Lower lobe of right lung (tissue), 2 donors: Measurements from ENCODE around the gene OXT. TPM values are rescaled to one million over a fixed set of nuclear protein-coding genes. Genes with fewer than 3 reads are reported as not detected.

Source experiments
- ATAC-seq, 2 donors: fragments of 200-7000 bp; cut with Tn5 transposase; one replicate each; pipeline ENCODE4 v1.9.1; 2020 to 2022; ENCODE audit warnings: mild to moderate bottlenecking in 2 of 2, moderate library complexity in 2 of 2
- DNase-seq: peaks from one replicate; pipeline ENCODE4 v3.0.0-alpha.2; 2020
- H3K27ac ChIP-seq: fragments of 200-600 bp; one replicate; pipeline ENCODE4 v1.8.0; 2022
- H3K27me3 ChIP-seq: fragments of 200-600 bp; one replicate; pipeline ENCODE4 v1.8.0; 2022; ENCODE audit warnings: low read depth
- H3K36me3 ChIP-seq: fragments of 200-600 bp; one replicate; pipeline ENCODE4 v1.8.0; 2022; ENCODE audit warnings: mild to moderate bottlenecking
- H3K4me1 ChIP-seq: fragments of 200-600 bp; one replicate; pipeline ENCODE4 v1.8.0; 2022
- H3K4me3 ChIP-seq: fragments of 200-600 bp; one replicate; pipeline ENCODE4 v1.8.0; 2022; ENCODE audit warnings: mild to moderate bottlenecking
- H3K9me3 ChIP-seq: fragments of 200-600 bp; one replicate; pipeline ENCODE4 v1.8.0; 2022
- intact Hi-C: fragments of 100-400 bp; cut with DNase I; formaldehyde crosslinking; loops from one replicate; pipeline ENCODE4 v1.11.0; 2022
- total RNA-seq: library from RNA; stranded (reverse); fragmentation: NEBNext Ultra II Directional; extraction: Animal tissue kit (Norgen Biotek cat#: 25700); gene quantifications from one replicate; pipeline ENCODE4 v1.2.1, GENCODE V29; 2021
- TF ChIP-seq, protein P1 (sequence below): fragments of 200-600 bp; IDR thresholded peaks from one replicate; pipeline ENCODE4 v1.8.0; 2022; ENCODE audit warnings: antibody characterized with exemption, mild to moderate bottlenecking
- donor health status: DM: no; HTN: yes; CAD: no; lungs with severe emphysema.

The OXT gene
- total RNA-seq, 1 donor from 2014 or later: not detected

DNA sequence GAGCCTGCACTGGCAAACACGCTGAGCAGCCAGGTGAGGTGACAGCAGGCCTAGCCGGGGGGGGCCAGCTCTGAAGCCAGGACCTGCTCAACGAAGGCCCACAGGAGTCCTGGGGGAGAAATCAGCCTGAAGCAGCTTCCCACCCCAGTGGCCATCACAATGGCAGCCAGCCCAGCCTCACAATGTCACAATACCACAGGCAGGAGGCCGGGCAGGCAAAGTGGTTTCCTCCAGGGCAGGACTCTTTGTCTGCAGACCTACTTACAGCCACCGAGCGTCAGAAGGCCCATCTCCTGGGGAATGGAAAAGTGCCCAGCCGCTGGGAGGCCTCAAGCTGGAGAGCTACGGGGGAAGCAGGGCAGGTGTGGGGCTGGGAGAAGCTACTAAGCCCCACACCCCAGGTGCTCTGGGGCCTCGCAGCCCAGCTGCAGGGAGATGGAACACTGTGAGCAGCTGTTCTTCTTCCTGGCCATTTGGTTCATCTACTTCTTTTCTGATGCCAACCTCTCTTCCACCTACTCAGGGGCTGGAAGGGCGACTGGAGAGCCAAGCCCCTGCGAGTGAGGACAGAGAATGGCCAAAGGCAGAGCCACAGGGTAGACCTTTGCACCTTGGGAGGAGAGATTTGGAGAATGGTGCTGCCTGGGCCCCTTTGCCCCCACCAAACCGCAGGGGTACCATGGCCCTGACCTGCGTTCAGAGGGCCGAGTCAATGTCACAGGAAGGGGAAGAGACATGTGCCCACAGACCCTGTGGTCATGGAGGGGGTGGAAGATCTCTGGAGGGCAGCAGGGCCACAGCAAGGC, 35.4 kb downstream of the OXT start:
- H3K4me1 ChIP-seq: no peaks in the 10 kb centered on the region
- DNase-seq (no peak), ATAC-seq (no peak)
- no peak overlapping the region for H3K27ac ChIP-seq
- intact Hi-C loops: no loop called here
- H3K9me3 ChIP-seq: no peaks in the 10 kb centered on the region
- peaks cover 30% of the 10 kb centered on the region for H3K36me3 ChIP-seq
- TF ChIP-seq, protein P1, sequence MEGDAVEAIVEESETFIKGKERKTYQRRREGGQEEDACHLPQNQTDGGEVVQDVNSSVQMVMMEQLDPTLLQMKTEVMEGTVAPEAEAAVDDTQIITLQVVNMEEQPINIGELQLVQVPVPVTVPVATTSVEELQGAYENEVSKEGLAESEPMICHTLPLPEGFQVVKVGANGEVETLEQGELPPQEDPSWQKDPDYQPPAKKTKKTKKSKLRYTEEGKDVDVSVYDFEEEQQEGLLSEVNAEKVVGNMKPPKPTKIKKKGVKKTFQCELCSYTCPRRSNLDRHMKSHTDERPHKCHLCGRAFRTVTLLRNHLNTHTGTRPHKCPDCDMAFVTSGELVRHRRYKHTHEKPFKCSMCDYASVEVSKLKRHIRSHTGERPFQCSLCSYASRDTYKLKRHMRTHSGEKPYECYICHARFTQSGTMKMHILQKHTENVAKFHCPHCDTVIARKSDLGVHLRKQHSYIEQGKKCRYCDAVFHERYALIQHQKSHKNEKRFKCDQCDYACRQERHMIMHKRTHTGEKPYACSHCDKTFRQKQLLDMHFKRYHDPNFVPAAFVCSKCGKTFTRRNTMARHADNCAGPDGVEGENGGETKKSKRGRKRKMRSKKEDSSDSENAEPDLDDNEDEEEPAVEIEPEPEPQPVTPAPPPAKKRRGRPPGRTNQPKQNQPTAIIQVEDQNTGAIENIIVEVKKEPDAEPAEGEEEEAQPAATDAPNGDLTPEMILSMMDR: no peak
- no peaks in the 10 kb centered on the region for H3K27me3 ChIP-seq
- no peak overlapping the region for H3K4me3 ChIP-seq

DNA sequence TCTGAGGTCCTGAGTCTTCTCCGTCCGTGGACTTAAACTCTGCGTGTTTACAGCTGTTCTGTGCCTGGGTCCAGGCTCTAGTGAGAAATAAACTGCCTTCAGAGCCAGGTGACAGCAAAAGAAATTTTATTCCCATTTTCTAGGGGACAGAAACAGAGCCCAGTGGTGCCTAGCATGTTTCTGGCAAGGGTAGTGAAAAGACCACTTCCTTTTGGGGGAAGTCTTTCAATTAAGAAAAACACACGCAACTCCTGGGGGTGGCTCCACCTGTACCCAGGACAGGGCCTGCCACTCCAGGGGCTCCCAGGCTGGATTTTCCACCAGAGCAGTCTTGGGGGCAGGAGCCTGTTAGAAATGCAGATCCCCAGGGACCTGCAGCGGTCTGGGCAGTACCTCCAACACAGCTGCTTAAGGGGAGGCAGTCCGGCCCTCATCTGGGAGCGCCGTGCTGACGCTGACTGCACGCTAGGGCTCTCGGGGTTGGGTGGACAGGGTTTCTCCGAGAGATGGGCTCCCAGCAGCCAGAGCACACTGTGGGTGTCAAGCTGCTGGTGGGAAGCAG, 36.1 kb downstream of the OXT start:
- no peaks in the 10 kb centered on the region for H3K9me3 ChIP-seq
- H3K4me3 ChIP-seq: no peak overlapping the region
- intact Hi-C loops: no loop called here
- ATAC-seq (no peak), DNase-seq (no peak)
- no peak overlapping the region for H3K27ac ChIP-seq
- no peaks in the 10 kb centered on the region for H3K27me3 ChIP-seq
- H3K36me3 ChIP-seq: peaks cover 30% of the 10 kb centered on the region
- TF ChIP-seq, protein P1: no peak
- no peaks in the 10 kb centered on the region for H3K4me1 ChIP-seq

DNA sequence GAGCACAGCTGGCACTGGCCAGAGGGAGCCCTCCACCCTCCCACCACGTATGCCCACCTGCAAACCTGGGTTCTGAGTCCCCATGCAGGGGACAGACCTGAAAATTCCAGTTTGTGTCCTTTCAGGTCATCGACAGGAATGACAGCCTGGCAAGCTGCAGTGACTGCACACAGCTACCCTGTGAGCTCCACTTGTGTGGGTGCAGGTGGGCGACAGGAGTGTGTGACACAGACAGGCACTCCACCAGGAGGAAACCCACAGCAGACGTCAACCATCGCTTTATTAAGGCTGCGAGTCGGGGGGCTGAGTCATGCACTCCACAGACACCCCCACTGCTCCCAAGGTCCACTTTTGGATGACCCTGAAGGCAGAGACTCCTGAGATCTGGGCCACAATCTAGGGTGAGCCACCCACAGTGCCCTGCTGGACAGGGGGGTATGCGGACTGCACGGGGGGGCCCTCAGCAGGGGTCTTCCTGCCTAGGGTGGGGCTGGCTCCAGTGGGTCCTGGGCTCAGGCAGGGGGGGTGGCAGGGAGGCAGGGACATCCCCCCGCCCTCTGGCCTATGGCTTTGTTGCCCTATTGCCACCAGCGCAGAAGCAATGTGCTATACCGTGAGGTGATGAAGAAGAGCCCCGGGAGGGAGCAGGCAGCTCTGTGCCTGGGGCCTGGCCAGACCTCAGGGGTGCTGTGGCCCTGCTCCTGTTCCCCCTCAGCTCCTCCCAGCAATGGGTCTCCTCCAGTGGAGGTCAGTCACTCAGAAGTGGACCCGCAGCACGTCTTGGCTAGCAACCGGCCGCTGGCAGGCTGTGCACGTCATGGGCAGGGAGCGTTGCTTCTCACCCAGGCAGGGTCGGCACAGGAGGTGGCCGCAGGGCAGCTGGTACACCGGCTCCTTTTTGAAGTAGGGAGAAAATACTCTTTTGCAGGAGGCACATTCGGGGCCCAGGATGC, 38.2 kb downstream of the OXT start:
- TF ChIP-seq, protein P1: no peak
- Histone ChIP-seq H3K4me1 (no peaks in the 10 kb centered on the region), H3K27me3 (no peaks in the 10 kb centered on the region), H3K36me3 (peaks cover 42% of the 10 kb centered on the region), H3K4me3 (no peak overlapping the region), H3K27ac (no peak overlapping the region), H3K9me3 (no peaks in the 10 kb centered on the region)
- ATAC-seq (no peak), DNase-seq (no peak)
- intact Hi-C loops: no loop called here

DNA sequence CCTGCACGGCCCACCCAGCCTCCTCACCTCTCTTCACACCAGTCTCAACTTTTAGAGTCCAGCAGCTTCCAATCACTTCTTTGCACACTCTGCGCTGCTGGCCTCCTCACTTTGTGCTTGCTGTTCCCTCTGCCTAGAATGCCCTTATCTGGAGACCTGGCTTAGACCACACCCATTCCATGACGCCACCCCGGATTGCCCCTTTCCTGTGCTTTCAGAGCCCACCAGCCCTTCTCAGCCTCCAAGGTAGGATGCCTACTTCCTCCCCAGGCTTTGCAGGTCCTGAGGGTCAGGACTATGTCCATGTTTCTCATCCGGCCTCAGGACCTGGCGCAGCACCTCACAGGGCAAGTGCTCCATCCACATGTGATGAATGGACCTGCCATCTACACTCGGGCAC, 40.1 kb downstream of the OXT start:
- Histone ChIP-seq H3K9me3 (no peaks in the 10 kb centered on the region), H3K4me3 (no peak overlapping the region), H3K36me3 (peaks cover 47% of the 10 kb centered on the region), H3K27me3 (no peaks in the 10 kb centered on the region), H3K4me1 (peaks cover 8% of the 10 kb centered on the region), H3K27ac (no peak overlapping the region)
- no peak for DNase-seq
- TF ChIP-seq, protein P1: no peak
- ATAC-seq: no peak
- intact Hi-C loops: no loop called here

DNA sequence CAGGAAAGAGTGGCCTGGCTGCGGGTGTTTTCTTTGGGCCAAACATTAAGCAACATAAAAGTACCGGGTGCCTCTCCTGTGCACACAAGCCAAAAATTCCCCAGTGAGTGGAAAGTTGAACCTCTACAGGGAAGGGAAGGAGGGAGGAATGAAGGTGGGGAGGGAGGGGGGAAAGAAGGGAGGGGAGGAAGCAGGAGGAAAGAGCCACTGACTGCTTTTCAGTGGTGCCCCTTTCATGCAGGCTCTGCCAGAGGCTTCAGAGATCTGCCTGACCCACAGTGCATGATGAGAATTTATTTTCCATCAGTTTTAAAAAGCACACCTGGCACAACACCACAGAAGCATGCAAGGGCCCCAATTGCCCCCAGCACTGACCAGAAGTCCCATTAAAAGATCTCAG, 40.6 kb downstream of the OXT start:
- no peaks in the 10 kb centered on the region for H3K27me3 ChIP-seq
- no peak overlapping the region for H3K27ac ChIP-seq
- H3K4me1 ChIP-seq: peaks cover 8% of the 10 kb centered on the region
- DNase-seq (no peak), ATAC-seq (no peak)
- no peak overlapping the region for H3K4me3 ChIP-seq
- peaks cover 42% of the 10 kb centered on the region for H3K36me3 ChIP-seq
- H3K9me3 ChIP-seq: no peaks in the 10 kb centered on the region
- intact Hi-C loops: no loop called here
- TF ChIP-seq, protein P1: no peak
